Keratinocyte (primary cell): ENCODE measurements around the gene NEXN.

ENCODE experiments used
- CTCF ChIP-seq, 3 experiments: IDR thresholded peaks in 1 of 3; conservative IDR thresholded peaks in 1 of 3; optimal IDR thresholded peaks in 1 of 3; 2 replicates in 2 of 3; 3 replicates in 1 of 3; pipeline versions ENCODE3 to v1.5.1; 2011; ENCODE audit warnings: low read length in 3 of 3, mild to moderate bottlenecking in 3 of 3, moderate library complexity in 2 of 3, control low read depth in 1 of 3, inconsistent platforms in 1 of 3; ENCODE audit not compliant: insufficient read depth in 2 of 3; ENCODE audit errors: extremely low read depth in 1 of 3
- EZH2 ChIP-seq: IDR thresholded peaks from one replicate; pipeline ENCODE4 v1.6.1; 2012; ENCODE audit warnings: inconsistent platforms, mild to moderate bottlenecking, low read length, moderate library complexity

DNA sequence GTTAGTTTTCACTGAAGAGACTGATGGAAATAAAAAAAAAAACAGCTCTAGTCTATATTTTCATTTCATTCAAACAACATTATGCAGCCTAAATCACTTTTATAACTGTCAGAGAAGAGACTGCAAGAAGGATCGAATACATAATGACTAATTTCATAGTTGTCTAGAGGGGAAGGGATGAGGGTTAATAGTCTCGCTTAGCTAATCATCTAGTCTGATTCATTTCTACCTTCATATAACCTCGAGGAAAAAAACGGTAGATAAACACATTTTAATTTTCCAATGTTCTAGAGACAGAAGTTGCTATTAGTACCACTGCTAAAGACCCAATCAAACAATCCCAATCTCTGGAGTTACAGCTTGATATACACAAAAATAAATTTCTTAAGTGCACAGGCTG is 87.0 kb downstream of the NEXN start:
- TF ChIP-seq CTCF (optimal IDR thresholded peaks at IDR 0.05 in 1 of 3, IDR thresholded peaks at IDR 0.05 in 1 of 3, conservative IDR thresholded peaks at IDR 0.05 in 1 of 3; ENCODE audit: extremely low read depth in 1 of 3, insufficient read depth in 2 of 3, low read length in 3 of 3) (no peak), EZH2 (no peak)
